ENCODE measurements around the gene TCF15.
"Not testable (repeated sequence)": the region's sequence is repeated elsewhere in the genome, so short reads cannot be mapped to it uniquely, and the experiment has no call there.

Gene TCF15

DNA sequence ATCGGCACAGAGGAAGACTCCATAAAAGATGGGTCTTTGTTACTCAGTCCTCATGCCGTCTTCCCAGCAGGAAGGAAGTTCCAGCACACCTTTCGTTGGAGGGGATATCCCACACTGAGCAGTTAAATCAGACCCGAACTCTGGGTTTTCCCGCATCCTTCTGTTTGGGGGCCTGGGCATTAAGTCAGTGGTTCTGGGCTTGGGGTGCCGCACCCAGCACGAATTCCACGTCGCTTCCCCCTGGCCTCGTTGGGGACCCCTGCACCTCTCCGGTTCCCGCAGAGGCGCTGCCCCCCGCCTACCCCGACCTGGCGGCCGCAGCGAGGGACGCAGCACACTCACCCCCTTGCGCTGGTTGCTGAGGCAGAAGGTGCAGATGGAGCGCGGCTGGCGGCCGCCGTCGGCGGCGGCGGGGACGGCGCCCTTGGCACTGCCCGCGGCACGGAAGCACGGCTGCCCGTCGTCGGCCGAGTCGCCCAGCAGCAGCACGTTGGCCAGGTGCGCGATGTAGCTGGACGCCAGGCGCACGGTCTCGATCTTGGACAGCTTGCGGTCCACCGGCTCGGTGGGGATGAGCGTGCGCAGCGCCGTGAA, 641 bp downstream of the TCF15 start:
- DNase-seq, result no peak

DNA sequence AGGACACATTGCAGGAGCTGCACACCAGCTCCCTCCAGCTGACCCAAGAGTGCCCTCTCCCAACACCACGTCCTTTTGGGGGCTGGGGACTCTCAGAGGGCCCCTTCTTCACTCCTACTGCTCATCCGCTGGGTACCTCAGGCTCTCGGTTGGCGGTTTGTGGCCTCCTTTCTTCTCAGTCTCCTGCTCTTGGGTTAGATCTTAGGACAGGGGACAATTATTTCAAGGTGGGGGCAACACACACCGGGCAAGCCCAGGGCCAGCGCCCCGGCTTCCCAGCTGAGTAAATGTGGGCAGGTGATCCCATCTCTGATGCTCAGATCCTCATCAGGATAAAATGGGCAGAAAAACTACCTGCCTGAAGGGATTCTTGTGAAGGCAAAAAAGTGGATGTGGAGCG, 1.1 kb downstream of the TCF15 start:
- no peak for DNase-seq

DNA sequence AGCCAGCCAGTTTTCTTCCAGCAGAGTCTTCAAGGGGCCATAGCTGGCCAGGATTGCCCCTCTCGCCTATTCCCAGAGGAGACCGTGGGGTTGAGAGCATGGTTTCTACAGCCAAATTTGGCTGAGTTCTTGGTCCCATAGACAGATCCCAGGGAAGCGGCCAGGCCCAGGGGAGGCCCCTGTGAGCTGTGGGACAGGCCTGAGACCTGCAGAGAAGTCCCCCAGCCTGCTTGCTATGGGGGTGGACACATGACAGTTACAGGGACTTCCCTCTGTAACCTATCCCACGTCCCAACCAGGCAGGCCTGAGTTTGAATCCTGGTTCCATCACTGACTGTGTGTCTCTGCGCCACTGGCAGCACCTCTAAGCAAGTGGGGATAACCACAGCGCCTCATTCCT, 2.6 kb downstream of the TCF15 start:
- no peak for DNase-seq

DNA sequence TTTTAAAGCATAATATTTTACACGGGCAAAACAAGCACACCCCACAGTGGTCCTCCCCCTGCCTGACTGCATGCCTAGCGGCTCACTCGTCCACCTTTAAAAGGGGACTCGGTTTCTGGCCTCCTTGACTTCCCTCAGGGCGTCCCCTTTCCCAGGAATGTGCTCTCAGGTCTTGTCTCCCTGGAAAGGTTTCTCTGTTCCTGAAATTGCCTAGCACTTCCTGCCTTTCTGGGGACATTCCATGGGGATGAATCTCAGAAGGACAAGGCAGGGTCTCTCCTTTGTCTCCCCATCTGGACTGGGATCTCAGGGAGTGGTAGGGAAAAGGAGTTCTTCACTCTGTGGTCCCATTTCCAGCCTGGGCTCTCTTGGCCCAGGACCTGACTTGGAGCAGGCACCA, 4.9 kb downstream of the TCF15 start:
- no peak for DNase-seq

DNA sequence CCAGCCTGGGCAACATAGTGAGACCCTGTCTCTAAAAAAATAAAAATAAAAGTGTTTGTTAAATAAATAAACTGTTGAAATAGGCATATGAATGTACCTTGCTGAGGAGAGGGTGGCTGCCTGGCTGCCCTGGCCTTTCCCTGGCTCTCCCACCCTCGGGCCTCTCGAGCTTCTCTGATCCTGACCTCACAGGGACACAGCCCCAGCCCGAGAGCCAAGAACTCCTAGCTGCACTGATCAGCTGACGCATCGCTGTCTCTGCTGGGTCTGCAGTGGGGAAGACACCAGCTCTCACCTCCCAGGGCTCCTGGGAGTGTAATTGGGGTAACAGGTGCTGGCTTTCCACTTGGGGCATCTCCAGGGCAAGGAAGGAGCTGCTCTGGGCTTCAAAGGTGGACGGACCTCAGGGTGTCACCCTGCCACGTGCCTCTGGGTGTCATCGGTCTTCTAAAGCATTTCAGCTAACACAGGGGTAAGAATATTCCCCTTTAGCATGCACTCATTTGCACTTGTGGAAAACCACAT, 6.9 kb downstream of the TCF15 start:
- DNase-seq, result no peak

DNA sequence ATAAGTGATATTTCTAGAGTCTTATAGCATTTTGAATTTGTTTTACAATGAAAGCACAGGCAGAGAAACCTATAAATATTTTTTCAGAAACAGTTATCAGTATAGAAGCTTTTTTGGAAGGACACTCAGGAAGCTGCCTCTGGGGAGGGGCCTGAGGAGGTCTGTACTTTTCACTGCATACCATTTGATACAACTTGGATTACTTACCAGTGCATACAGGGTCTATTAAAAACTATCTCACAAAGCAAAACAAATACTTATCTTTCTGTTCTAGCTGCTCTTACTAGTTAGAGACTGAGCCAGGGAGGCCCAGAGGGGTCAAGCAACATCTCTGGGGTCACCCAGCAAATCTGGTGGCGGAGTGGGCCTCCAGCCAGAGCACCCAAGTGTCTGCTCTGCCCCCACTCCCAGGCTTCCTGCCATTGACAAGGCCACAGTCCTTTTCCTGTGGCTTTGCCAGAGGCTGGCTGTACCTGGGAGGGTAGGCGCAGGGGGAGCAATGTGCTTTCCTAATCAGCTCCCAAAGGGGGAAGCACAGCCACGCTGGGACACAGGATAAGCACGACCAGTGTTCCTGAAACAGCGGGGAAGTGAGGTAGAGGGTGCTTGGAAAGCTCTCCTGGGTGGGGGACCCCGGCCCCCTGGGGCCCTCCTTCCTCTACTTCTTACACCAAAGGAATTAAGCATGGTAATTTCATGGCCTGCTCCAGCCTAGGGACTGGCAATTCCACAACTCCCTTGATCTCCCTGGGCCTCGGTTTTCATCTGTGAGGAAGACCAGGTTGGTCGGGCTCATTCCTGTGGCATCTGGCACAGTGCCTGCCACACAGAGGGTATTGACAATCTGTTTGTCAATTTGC, 7.8 kb downstream of the TCF15 start:
- no peak for DNase-seq

DNA sequence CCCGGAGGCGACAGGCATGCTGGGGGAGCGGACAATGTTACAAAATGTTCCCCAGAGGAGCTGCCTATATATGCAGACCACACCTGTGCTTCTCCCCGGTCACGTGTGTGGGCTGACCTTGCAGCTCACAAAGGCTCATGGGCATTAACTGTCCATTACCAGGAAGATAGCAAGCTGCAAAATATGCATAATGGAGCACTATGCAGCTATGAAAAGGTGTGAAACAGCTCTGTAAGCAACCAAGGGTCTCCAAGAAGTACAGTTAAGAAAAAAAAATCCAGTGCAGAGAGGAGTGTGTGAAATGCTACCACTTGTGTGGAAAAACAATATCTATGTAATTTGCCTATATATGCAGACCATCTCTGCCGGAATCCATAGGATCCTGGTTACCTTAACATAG, 9.4 kb downstream of the TCF15 start:
- no peak for DNase-seq

DNA sequence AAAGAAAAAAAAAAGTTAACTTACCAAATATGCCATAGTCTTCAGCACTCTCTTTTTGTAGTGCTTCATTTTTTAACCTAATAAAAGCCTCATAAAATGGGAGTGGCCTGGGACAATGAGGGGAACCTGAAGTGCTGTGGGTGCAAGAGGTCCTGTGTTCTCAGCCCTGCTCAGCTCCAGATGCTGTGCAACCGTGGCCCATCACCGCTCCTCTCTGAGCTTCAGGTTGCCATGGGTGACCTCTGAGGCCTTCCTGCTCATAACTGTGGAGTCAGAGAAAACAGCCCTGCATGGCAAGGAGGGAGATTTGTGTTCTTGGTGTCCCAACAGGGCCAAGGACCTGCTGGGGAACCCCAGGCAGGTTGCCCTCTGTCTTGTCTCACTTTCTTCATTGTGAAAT, 10.0 kb downstream of the TCF15 start:
- DNase-seq, result no peak

DNA sequence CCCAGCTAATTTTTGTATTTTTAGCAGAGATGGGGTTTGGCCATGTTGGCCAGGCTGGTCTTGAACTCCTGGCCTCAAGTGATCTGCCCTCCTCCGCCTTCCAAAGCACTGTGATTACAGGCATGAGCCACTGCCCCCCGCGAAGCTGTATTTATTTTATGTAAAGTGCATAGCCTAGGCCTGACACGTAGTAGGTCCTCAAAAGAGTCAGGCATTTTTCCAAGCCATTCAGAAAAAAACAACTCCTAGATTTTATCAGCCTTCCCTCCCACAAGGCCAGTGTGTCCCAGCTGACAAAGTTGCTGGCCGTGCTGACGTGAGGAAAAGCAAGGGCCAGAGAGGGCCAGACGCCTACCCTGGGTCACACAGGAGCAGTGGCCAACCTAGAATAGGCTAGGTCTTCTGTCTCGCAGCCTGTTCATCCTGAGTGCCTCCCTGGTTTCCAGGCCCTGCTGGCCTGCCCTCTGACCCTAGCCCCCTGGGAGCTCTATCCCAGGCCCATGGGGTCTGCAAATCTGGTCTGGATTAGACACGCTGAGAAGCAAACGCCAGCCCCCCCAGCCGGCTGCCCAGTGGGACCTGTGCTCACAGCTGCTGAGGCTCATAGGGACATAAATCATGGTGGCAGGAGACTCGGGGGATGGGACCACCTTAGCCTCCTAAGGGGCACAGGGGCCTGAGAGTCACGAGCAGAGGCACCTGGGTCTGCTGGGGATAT, 11.8 kb downstream of the TCF15 start:
- DNase-seq, result no peak

DNA sequence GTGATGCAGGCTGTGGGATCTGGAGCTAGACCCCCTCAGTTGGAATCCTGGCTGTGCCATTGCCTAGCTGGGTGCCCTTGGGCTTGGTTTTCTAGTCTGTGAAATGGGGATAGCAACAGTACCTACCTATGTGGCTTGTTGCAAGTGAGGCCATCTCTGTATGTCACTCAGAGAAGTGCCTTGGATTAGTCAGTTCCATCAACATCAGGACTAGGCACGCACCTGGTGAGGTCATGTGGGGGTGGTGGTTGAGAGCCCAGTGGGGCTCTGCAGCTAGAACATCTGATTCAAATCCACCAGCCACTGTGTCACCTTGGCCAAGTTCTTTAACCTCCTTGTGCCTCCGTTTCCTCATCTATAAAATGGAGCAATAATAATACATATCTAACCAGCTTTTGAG, 12.5 kb downstream of the TCF15 start:
- no peak for DNase-seq

DNA sequence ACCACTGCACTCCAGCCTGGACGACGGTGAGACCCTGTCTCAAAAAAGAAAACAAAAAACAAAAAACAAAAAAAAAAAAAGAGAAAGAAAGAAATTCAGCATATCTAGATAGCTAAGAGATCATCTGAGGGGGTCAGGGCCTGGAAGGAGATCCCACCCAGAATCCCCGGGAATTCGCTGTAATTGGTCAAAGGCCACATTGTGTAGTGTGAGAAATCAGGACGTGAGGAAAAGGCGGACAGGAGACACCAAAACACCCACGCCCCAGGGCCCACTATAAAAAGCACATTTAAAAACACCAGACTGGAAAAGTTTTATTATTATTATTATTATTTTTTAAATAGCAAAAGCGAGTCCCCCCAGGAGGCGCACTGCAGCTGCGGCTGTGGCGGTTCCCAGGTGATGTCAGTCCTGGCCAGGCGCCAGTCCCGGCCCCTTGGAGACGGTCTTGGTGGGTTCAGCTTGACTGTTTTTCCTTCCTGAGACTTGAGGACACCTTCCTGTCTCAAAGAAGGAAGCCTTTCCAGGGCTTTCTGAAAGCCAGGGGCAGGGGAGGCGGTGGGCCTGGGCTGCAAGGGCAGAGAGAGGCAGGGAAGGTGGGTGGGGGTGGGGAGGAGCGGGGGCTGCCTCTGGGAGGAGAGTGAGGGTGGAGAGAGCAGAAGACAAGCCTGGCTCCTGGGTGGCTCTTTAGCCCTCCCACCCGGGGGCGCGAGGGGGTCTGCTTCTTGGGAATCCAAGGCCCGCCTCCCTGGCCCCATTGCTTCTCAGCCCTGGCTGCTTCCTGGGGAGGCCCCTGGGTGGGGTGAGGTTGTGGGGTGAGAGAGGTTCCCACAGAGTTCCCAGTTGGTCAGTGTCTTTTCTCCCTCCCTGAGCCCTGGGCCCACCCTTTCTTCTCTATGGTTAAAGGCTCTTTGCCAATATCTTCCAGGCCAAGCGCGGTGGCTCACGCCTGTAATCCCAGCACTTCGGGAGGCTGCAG, 14.5 kb downstream of the TCF15 start:
- DNase-seq, result no peak

DNA sequence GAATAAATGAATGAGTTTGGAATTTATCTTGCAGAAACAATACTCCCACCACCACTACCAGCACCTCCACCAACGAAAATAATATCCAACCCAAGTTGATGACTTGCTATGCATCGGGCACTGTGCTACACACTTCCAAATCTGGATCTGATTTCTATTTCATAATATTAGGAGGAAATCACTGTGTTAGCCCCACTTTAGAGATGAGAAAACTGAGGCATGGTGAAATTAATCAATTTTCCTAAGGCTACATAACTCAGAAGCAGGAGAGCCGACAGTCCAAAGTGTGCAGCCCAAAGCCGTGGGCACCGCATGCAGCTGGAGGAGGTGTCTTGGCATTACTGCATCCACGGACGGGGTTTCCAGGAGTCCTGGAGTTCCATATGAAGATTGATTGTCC, 17.6 kb downstream of the TCF15 start:
- no peak for DNase-seq

DNA sequence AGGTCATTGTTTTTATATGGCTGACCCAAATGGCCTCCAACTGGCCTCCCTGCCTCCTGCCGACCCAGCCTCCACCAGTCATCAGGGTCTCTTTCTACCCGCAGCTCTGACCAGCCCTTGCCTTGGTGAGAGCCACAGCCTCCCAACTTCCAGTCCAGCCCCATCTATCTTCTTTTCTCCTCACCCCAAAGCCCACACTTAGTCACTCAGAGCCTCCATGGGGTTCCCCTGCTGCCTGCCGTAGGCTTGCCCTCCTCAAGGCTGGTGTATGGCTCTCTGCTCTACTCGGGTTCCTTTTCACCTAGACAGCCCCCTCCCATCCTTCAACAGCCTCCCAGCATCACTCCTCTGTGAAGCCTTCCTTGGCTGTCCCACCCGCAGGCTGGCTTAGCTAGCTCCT, 18.2 kb downstream of the TCF15 start:
- DNase-seq, result no peak

DNA sequence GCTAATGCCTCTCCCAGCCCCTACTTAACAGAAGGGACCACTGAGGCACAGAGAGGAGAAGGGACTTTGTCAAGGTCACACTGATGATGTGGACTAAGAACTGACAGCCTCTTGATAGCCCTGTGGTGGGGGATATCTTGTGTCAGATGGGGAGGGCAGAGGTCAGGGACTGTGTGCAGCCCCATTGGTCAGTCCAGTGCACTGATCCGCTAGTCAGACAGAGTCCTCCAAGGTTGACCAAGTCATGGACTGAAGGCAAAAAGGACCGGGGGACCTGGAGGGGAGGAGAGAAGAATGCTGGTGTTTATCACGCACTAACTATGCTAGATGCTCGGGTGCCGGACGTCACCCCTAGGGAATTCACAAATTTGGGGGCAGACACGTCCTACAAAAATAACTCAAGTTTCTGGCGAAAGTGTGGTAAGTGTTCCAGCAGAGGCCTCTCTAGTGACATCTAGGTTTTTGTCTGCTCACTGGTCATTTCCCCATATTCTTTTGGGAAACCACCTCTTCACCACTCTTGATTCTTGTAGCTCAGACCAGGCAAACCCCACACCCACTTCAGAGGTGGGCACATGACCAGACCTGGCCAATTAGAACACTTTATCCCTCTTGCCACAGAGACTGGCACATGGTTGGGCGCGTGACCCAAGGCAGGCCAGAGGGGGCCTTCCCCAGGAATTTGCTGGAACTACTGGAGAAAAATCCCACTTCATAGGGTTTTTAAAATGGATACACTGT, 21.0 kb downstream of the TCF15 start:
- no peak for DNase-seq

DNA sequence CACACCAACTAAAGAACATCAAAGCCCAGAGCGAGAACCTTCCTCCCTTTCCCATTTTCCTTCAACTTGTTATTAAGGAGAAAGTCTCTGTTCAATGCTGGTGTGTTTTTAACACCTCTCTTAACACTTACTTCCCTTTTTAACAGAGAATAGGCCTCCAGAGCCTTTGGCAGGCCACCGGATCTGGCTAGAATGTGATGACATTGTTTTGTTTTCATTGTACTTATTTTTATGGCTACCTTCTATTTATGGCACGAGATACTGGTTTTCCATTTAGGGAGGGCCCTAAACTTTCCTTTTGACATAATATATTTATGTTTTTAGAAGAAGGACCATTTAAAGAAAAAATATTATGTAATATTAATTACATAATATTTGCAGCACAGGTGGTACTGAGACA, 21.6 kb downstream of the TCF15 start:
- no peak for DNase-seq

DNA sequence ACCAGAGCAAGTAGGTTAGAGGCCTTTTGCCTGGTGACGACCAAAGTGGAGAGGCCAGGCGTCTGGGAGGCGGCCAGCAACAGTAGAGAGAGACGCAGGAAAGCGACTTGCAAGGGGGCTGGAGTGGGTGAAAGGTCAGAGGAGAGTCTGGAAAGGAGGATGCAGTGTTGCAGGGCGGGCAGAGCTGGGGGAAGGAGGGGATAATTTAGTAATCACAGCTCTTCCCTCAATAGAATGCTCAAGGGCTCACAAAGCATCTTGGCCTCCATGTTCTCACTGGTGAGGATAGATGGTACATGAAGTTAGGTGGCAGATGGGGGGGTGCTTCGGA, 25.2 kb downstream of the TCF15 start:
- DNase-seq, result no peak

DNA sequence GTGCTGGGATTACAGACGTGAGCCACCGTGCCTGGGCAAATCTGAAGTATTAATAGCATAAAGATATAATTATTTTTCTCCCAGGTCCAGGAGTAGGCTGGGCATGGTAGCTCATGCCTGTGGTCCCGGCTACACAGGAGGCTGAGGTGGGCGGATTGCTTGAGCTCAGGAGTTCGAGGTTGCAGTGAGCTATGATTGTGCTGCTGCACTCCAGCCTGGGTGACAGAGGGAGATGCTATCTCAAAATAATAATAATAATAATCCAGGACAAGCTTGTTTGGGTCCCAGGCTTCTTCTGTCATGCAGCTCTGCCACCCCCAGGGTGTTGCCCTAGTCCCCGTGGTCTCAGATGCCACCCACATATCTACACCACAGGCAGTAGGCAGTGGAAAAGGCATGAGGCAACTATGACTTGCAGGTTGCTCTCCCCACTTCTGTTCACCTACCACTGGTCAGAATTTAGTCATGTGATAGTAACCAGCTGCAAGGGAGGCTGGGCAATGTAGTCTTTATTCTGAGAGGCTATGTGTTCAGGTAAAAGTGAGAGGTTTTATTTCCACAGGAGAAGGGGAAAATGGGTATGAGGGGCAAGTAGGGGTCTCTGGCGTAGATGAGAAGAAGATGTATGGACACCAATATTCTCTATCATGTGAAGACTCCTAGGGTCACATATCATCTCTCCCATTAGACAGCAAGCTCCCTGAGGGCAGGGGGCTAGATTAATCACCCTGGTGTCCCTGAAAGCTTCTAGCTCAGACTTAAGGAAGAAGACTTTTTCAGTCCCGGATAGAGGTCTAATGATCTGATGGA, 25.7 kb downstream of the TCF15 start:
- DNase-seq, result no peak

DNA sequence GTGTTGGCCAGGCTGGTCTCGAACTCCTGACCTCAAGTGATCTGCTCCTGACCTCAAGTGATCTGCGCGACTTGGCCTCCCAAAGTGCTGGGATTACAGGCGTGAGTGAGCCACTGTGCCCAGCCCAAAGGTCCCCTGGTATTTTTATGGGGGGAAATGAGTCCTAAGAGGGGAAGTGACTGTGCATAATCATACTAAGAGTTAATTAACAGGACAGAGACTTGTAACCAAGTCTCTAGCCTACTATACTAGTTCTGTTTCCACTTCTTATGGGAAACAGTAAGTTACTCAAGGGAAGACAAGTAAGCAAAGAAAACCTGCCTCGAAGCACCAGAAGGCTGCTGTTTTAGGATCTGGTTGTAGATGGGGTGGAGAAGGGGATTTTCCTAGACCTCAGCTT, 27.9 kb downstream of the TCF15 start:
- DNase-seq, result no peak

DNA sequence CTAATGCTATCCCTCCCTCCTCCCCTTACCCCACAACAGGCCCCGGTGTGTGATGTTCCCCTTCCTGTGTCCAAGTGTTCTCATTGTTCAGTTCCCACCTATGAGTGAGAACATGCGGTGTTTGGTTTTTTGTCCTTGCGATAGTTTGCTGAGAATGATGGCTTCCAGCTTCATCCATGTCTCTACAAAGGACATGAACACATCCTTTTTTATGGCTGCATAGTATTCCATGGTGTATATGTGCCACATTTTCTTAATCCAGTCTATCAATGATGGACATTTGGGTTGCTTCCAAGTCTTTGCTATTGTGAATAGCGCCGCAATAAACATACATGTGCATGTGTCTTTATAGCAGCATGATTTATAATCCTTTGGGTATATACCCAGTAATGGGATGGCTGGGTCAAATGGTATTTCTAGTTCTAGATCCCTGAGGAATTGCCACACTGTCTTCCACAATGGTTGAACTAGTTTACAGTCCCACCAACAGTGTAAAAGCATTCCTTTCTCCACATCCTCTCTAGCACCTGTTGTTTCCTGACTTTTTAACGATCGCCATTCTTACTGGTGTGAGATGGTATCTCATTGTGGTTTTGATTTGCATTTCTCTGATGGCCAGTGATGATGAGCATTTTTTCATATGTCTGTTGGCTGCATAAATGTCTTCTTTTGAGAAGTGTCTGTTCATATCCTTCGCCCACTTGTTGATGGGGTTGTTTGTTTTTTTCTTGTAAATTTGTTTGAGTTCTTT, 31.0 kb downstream of the TCF15 start:
- not testable (repeated sequence) for DNase-seq

DNA sequence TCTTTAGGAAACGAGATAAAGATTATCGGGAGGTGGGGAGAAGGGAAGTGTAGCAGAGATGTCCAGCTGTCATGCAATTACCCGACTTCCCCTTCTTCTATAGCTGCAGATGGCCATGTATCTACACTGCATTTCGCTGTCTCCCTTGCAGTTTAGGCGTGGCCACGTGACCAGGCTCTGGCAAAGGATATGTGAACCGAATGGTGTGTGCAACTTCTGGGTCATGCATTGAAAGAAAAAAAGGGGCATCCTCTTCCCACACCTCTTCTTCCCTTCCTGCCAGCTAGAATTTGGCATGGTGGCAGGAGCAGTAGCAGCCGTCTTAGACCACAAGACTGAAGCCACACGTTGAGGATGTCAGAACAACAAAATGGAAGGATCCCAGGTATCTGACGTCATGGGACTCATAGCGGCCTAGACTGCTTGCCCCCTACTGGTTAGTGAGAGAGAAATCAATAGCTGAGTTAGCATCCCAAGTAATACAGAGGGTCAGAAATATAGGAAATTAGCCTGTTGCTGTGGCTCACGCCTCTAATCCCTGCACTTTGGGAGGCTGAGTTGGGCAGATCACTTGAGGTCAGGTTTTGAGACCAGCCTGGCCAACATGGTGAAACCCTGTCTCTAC, 32.8 kb downstream of the TCF15 start:
- no peak for DNase-seq

All from stimulated activated CD4-positive, alpha-beta T cell treated with anti-CD3 and anti-CD28 coated beads, Interleukin-12 subunit alpha, Interleukin-12 subunit beta, amount 100 ng/mL, for 4 hours (primary cell).